ENCODE data around the gene CD177.

DNA sequence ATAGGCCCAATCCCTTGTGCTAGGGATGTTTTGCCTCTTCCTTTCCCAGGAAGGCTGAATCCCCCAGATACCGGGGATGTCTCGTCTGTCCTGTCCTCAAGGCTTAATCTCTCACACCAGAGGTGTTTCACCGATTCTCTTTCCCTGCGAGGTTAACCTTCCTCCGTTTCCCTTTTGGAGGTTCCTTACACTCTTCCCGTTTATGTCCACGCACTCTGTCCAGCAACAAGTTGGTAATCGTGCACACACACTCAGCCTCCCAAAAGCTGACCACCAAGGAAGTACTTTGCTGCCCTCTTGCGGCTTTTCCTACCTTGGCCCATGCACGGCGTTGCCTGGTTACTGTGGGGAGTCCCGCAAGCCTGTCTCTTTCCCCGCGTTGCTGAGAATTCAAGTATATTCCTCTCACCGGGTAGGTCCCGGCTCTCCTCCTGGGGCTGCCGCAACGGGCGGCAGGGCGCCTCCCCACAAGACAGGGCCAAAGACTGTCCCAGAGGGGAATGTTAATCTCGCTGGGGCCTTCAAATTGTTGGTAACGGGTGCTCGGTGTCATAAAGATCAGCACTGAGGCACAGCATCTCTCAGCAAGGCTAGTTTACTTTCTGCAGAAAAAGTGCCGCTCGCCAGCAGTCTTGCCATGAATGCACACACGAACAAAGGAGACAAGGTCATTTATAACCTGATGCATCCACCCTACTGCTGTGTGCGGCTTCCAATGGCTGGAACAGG lies 36.7 kb upstream of the CD177 start:
- TF ChIP-seq, protein P1, sequence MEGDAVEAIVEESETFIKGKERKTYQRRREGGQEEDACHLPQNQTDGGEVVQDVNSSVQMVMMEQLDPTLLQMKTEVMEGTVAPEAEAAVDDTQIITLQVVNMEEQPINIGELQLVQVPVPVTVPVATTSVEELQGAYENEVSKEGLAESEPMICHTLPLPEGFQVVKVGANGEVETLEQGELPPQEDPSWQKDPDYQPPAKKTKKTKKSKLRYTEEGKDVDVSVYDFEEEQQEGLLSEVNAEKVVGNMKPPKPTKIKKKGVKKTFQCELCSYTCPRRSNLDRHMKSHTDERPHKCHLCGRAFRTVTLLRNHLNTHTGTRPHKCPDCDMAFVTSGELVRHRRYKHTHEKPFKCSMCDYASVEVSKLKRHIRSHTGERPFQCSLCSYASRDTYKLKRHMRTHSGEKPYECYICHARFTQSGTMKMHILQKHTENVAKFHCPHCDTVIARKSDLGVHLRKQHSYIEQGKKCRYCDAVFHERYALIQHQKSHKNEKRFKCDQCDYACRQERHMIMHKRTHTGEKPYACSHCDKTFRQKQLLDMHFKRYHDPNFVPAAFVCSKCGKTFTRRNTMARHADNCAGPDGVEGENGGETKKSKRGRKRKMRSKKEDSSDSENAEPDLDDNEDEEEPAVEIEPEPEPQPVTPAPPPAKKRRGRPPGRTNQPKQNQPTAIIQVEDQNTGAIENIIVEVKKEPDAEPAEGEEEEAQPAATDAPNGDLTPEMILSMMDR (IDR thresholded peaks at IDR 0.05 in 8 of 11, conservative IDR thresholded peaks at IDR 0.05 in 3 of 11), result no peak
- TF ChIP-seq POLR2A (IDR thresholded peaks at IDR 0.05) (no peak), POLR2AphosphoS5 (IDR thresholded peaks at IDR 0.05) (no peak)
